RWPE1 (cell line): Measurements from ENCODE around the gene CRABP2.

Source experiments
- CTCF ChIA-PET: fragments of 350-600 bp; sonication (Branson Sonifier 250); formaldehyde crosslinking; extraction: SDS; loops from one replicate; lab custom pipeline; 2021; lab: Yijun Ruan, JAX
- POLR2A ChIA-PET: fragments of 400-600 bp; formaldehyde crosslinking; extraction: SDS; loops from one replicate; lab custom pipeline; 2020; ENCODE audit warnings: antibody characterized with exemption; ENCODE audit not compliant: low non-redundant PET; lab: Yijun Ruan, JAX
- DNase-seq: peaks from one replicate; pipeline ENCODE4 v3.0.0; 2012; ENCODE audit warnings: low spot score
- H3K27ac ChIP-seq: fragments of 450-650 bp; 2 replicates; pipeline ENCODE4 v1.5.1; 2017
- CTCF ChIP-seq: fragments of 450-650 bp; conservative IDR thresholded peaks from 2 replicates; pipeline ENCODE4 v1.5.1; 2017; ENCODE audit warnings: low read depth, mild to moderate bottlenecking

The CRABP2 gene

GRCh38 chr1:156746728-156747631 lies 41.6 kb upstream of the CRABP2 start:
- DNase-seq, result peak; percentile 92
- peak overlapping the region; percentile 99 for H3K27ac ChIP-seq
- no peak; the same call in 1 of the 2 replicates for TF ChIP-seq CTCF
- ChIA-PET CTCF (interaction anchor here (0.6 to 1.1 kb wide), 3 partner anchors 21 to 180 kb away, joined by 3 to 5 read pairs (median 3); partner anchors contain the start of gene GPATCH4), POLR2A (no interaction called here)

- ChIA-PET POLR2A (no interaction called here), CTCF (interaction anchor here (0.8 kb wide), 1 partner anchor 181 kb away, joined by 3 read pairs; no protein-coding TSS in a partner anchor)
- no peak for DNase-seq
- no peak for TF ChIP-seq CTCF
- peak overlapping the region; percentile 99 for H3K27ac ChIP-seq
These were observed 41.0 kb upstream of the CRABP2 start for GRCh38 chr1:156746406-156746727.

- POLR2A ChIA-PET, result no interaction called here
- no peak for DNase-seq
These were observed 40.5 kb upstream of the CRABP2 start for GRCh38 chr1:156745881-156746280.

GRCh38 chr1:156744786-156745419 lies 39.5 kb upstream of the CRABP2 start:
- peak overlapping the region; percentile 74 for H3K27ac ChIP-seq
- POLR2A ChIA-PET, result no interaction called here
- CTCF ChIA-PET, result no interaction called here
- DNase-seq, result no peak
- TF ChIP-seq CTCF, result no peak

More at GRCh38 chr1:156745881-156746280, 40.5 kb upstream of the CRABP2 start:
- CTCF ChIA-PET, result interaction anchor here (0.8 kb wide), 1 partner anchor 181 kb away, joined by 3 read pairs; no protein-coding TSS in a partner anchor
- no peak for TF ChIP-seq CTCF
- peak overlapping the region; percentile 99 for H3K27ac ChIP-seq

GRCh38 chr1:156744344-156744743 lies 39.0 kb upstream of the CRABP2 start:
- ChIA-PET CTCF (interaction anchor here (0.5 kb wide), 1 partner anchor 377 kb away, joined by 5 read pairs; no protein-coding TSS in a partner anchor), POLR2A (no interaction called here)
- no peak for DNase-seq
- no peak for TF ChIP-seq CTCF
- H3K27ac ChIP-seq, result peak overlapping the region; percentile 74
